GM23248 (cell line): ENCODE data around the gene TREX2.

ENCODE experiments used
- EZH2 ChIP-seq: fragments of 200-600 bp; sonication (generic); IDR thresholded peaks from 2 replicates; pipeline ENCODE4 v1.6.1; 2018; ENCODE audit warnings: antibody characterized with exemption, mild to moderate bottlenecking; ENCODE audit not compliant: insufficient read depth, poor library complexity, severe bottlenecking
- EZH2phosphoT487 ChIP-seq: fragments of 200-600 bp; sonication (generic); IDR thresholded peaks from 2 replicates; pipeline ENCODE4 v1.6.1; 2018; ENCODE audit warnings: antibody characterized with exemption, moderate library complexity, mild to moderate bottlenecking, low read depth; ENCODE audit not compliant: insufficient read depth

DNA sequence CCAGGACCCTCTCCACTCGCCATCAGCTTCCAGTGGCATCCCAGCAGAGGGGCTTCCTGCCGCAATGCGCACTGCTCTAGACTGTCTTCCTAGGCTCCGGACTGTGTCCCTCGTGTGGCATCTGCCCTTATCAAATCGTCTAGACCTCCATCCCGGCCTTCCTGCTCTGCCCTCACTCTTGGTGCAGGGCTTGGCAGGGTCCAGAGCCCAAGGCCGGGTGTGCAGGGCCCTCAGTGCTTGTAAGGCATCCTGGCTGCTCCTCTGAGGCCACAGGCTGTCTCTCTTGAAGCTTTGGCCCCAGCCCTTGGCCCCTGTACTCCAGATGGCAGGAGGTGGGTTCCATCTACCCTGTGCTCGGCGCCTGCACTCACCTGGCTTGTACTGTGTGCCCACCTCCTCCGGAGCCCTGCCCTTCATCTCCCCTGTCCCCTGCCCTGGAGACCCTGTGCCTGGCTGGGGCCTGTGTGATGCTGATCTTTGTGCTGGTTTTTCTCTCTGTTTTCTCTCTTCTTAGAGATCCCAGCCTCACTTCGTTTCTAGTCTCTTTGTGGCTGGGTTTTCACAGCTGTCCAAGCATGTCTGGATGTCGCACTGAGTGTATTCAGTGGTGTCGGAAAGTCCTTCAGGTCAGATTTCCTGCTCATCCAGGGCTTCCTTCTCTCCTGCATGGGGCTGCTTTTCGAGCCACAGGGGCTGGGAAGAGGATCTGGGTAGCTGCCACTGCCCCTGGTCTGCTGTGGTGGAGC is 3.7 kb upstream of the TREX2 start:
- TF ChIP-seq EZH2 (no peak), EZH2phosphoT487 (no peak)
